ENCODE data around the gene GNL3.

GRCh38 chr3:52651592-52651991 lies 34.2 kb upstream of the GNL3 start:
- TF ChIP-seq POLR2A (IDR thresholded peaks at IDR 0.05; ENCODE audit: low read length) (no peak), ESRRA (IDR thresholded peaks at IDR 0.05; ENCODE audit: borderline replicate concordance, low read length) (no peak), MAZ (IDR thresholded peaks at IDR 0.05; ENCODE audit: borderline replicate concordance, low read depth, low read length) (no peak), CTCF (IDR thresholded peaks at IDR 0.05) (no peak), EP300 (IDR thresholded peaks at IDR 0.05) (no peak), CEBPB (IDR thresholded peaks at IDR 0.05) (no peak), NR3C1 (IDR thresholded peaks at IDR 0.05) (no peak), NPAS2 (CRISPR knock-in tag; IDR thresholded peaks at IDR 0.05; ENCODE audit: borderline replicate concordance) (no peak), CBX2 (IDR thresholded peaks at IDR 0.05; ENCODE audit: borderline replicate concordance, low read depth) (no peak), HDAC2 (IDR thresholded peaks at IDR 0.05) (no peak), SREBF2 (IDR thresholded peaks at IDR 0.05) (no peak), CBX8 (IDR thresholded peaks at IDR 0.05) (no peak), RFX5 (IDR thresholded peaks at IDR 0.05) (no peak), HOXB5 (CRISPR knock-in tag; IDR thresholded peaks at IDR 0.05) (no peak)

All from A549 (cell line).